Cardiac muscle cell (in vitro differentiated cells and primary cell): ENCODE results near the gene APOBEC3H. TPM values are rescaled to one million over a fixed set of nuclear protein-coding genes. Genes with fewer than 3 reads are reported as not detected.
"Not testable (repeated sequence)": the region's sequence is repeated elsewhere in the genome, so short reads cannot be mapped to it uniquely, and the experiment has no call there.

ENCODE experiments used
- DNase-seq, 2 donors: peaks; one replicate each; pipeline versions ENCODE4 v3.0.0 to v3.0.0-alpha.2; 2010 to 2017; ENCODE audit warnings: low read depth in 1 of 2, low spot score in 1 of 2
- H3K27ac ChIP-seq: fragments of 200-600 bp; sonication (generic); 2 replicates; pipeline ENCODE4 v1.5.1; 2016
- H3K27me3 ChIP-seq: fragments of 200-600 bp; sonication (generic); 2 replicates; pipeline ENCODE4 v1.6.0; 2016; ENCODE audit warnings: control low read depth
- H3K36me3 ChIP-seq: fragments of 200-600 bp; sonication (generic); 2 replicates; pipeline ENCODE4 v1.5.1; 2016; ENCODE audit warnings: control low read depth
- H3K4me1 ChIP-seq: fragments of 200-600 bp; sonication (generic); 2 replicates; pipeline ENCODE4 v1.8.1; 2017; ENCODE audit warnings: low read depth, mild to moderate bottlenecking, mixed run types
- H3K4me3 ChIP-seq: fragments of 200-600 bp; sonication (generic); 2 replicates; pipeline ENCODE4 v1.5.1; 2016; ENCODE audit warnings: mild to moderate bottlenecking
- H3K9me3 ChIP-seq: fragments of 200-600 bp; sonication (generic); 2 replicates; pipeline ENCODE4 v1.5.1; 2017; ENCODE audit warnings: low read depth, mild to moderate bottlenecking, control low read depth
- polyA plus RNA-seq: library from polyadenylated mRNA; unstranded; fragments of >200 nt; fragmentation: Nextera tagmentation; extraction: Ambion mirVana; gene quantifications from 2 replicates; pipeline ENCODE4 v1.2.1, GENCODE V29; 2016
- total RNA-seq: library from RNA; depleted of rRNA; stranded (reverse); fragments of >200 nt; gene quantifications from 2 replicates; pipeline ENCODE4 v1.2.3, GENCODE V29; 2016
- TF ChIP-seq, protein P1 (sequence below): IDR thresholded peaks from 2 replicates; pipeline ENCODE4 v1.5.1; 2012; ENCODE audit warnings: low read depth, mild to moderate bottlenecking, low read length

APOBEC3H gene
- total and polyA plus RNA-seq, 2 experiments from 2014 or later = 0.57 to 0.97 TPM

DNA sequence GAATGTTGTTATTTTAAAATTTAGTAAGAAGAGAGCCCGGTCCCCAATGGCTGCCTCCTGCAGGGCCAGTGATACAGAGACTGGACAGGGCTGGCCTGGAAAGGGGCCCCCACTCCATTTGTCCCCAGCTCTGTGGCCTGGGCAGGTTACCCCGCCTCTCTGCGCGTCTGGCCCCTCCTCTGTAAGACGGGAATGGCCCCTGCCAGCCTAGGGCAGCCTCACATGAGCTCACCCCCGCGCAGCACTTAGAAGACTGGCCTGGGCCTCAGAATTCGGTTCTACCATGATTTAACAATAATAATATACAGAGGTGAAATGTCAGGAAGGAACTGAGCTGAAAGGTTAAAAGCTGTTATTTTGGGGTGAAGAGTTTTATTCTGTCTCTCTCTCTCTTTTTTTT lies 18.7 kb upstream of the APOBEC3H start:
- no peak overlapping the region for H3K4me3 ChIP-seq
- TF ChIP-seq, protein P1, sequence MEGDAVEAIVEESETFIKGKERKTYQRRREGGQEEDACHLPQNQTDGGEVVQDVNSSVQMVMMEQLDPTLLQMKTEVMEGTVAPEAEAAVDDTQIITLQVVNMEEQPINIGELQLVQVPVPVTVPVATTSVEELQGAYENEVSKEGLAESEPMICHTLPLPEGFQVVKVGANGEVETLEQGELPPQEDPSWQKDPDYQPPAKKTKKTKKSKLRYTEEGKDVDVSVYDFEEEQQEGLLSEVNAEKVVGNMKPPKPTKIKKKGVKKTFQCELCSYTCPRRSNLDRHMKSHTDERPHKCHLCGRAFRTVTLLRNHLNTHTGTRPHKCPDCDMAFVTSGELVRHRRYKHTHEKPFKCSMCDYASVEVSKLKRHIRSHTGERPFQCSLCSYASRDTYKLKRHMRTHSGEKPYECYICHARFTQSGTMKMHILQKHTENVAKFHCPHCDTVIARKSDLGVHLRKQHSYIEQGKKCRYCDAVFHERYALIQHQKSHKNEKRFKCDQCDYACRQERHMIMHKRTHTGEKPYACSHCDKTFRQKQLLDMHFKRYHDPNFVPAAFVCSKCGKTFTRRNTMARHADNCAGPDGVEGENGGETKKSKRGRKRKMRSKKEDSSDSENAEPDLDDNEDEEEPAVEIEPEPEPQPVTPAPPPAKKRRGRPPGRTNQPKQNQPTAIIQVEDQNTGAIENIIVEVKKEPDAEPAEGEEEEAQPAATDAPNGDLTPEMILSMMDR = no peak
- no peaks in the 10 kb centered on the region for H3K27me3 ChIP-seq
- H3K27ac ChIP-seq = no peak overlapping the region
- no peak for DNase-seq
- no peaks in the 10 kb centered on the region for H3K9me3 ChIP-seq
- no peaks in the 10 kb centered on the region for H3K36me3 ChIP-seq
- H3K4me1 ChIP-seq = no peaks in the 10 kb centered on the region

DNA sequence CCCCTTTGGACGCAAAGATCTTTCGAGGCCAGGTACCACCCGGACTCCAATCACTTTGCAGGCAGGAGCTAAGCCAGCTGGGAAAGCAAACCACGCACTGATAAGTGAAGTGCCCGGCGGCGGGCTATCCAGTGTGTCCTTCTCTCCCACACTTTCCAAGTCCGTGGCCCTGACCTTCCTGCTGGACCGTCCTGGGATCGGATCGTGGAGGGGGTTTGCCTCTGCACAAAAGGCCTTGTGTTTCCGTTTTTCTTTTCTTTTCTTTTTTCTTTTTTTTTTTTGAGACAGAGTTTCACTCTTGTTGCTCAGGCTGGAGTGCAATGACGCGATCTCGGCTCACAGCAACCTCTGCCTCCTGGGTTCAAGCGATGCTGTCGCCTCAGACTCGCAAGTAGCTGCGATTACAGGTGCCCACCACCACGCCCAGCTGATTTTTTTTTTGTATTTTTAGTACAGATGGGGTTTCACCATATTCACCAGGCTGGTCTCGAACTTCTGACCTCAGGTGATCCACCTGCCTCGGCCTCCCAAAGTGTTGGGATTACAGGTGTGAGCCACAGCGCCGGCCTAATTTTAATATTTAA lies 17.9 kb upstream of the APOBEC3H start:
- not testable (repeated sequence) for H3K27me3 ChIP-seq, H3K4me1 ChIP-seq, H3K36me3 ChIP-seq, H3K27ac ChIP-seq, DNase-seq, H3K4me3 ChIP-seq, H3K9me3 ChIP-seq

DNA sequence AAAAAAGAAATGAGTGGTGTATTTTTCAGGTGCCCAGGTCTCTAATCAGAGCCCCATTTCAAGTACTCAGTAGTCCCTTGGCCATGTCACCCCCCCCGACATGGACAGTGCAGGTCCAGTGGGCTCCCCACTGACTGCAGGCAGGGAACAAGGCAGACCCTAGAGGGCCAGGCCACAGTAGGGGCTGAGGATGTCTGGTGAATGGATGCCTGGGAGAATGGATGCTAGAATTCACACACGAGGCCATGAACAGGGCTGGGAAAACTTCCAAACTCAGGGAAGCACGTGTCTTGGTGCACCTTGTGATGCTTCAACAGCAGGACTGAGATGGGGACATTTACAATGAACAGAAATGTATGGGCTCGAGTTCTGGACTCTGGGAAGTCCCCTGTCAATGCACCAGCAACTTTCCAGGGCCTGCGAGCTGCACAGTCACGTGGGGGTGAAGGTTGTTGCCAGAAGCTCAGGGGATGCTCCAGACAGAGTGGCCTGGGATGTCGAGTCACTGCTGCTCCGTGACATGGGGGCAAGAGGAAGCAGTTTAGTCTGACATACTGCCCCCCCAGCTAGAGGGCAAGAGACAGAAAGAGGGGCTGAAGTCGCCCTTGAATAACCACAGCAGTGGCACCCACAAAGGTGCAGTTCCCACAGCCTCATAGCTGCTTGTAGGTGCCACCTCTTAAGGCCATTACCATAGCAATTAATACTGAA lies 16.8 kb upstream of the APOBEC3H start:
- no peaks in the 10 kb centered on the region for H3K36me3 ChIP-seq
- H3K4me3 ChIP-seq = no peak overlapping the region
- H3K27ac ChIP-seq = no peak overlapping the region
- DNase-seq = no peak
- TF ChIP-seq, protein P1 = no peak
- no peaks in the 10 kb centered on the region for H3K9me3 ChIP-seq
- H3K27me3 ChIP-seq = no peaks in the 10 kb centered on the region
- no peaks in the 10 kb centered on the region for H3K4me1 ChIP-seq

DNA sequence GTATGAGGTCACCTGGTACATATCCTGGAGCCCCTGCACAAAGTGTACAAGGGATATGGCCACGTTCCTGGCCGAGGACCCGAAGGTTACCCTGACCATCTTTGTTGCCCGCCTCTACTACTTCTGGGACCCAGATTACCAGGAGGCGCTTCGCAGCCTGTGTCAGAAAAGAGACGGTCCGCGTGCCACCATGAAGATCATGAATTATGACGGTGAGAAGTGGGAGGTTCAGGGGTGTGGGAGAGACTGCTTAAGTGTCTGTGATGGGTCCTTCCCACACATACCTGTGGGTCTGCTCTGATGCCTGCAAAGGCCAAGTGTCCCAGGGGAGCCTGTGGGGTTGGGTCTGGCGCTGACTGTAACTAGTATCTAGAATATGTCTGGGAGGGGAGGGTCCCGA lies 16.0 kb upstream of the APOBEC3H start:
- no peak overlapping the region for H3K27ac ChIP-seq
- TF ChIP-seq, protein P1 = no peak
- no peaks in the 10 kb centered on the region for H3K36me3 ChIP-seq
- H3K4me3 ChIP-seq = no peak overlapping the region
- no peaks in the 10 kb centered on the region for H3K27me3 ChIP-seq
- no peaks in the 10 kb centered on the region for H3K4me1 ChIP-seq
- DNase-seq = no peak
- no peaks in the 10 kb centered on the region for H3K9me3 ChIP-seq

DNA sequence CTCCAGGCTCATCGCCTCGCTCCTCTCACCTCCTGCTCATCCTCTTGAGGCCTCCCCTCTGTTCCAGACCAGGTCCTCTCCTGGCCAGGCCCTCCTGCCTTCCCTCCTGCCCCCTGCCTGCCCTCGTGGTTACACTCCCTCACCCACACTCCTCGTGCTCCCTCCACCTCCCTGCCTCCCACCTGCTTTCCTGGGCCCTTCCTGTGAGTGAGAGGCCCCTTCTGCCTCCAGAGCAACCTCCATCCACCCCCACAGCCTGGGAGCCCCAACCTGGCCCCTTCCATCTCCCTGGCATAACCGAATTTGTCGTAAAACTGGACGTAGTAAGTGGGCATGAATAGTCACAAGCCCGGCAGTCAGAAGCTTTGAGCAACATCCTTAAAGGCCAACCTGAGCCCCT lies 15.4 kb upstream of the APOBEC3H start:
- H3K4me1 ChIP-seq = no peaks in the 10 kb centered on the region
- no peaks in the 10 kb centered on the region for H3K36me3 ChIP-seq
- TF ChIP-seq, protein P1 = no peak
- no peaks in the 10 kb centered on the region for H3K9me3 ChIP-seq
- H3K27me3 ChIP-seq = no peaks in the 10 kb centered on the region
- DNase-seq = no peak
- no peak overlapping the region for H3K27ac ChIP-seq
- H3K4me3 ChIP-seq = no peak overlapping the region
